HUES48 (cell line): ENCODE results near the gene CHTF8.

Source experiments
- H3K27ac ChIP-seq: one replicate; pipeline ENCODE4 v1.7.0; 2013; ENCODE audit warnings: low read depth, low read length, inconsistent platforms
- H3K27me3 ChIP-seq: 2 replicates; pipeline ENCODE4 v1.6.1; 2013; ENCODE audit warnings: mild to moderate bottlenecking, low read length; ENCODE audit not compliant: control insufficient read depth, insufficient read depth
- H3K36me3 ChIP-seq: 2 replicates; pipeline ENCODE4 v1.6.1; 2013; ENCODE audit warnings: low read length; ENCODE audit not compliant: control insufficient read depth, insufficient read depth
- H3K4me1 ChIP-seq: 2 replicates; pipeline ENCODE4 v1.6.1; 2013; ENCODE audit warnings: mild to moderate bottlenecking, low read length; ENCODE audit not compliant: control insufficient read depth, insufficient read depth
- H3K4me3 ChIP-seq: 2 replicates; pipeline ENCODE4 v1.5.1; 2013; ENCODE audit warnings: mild to moderate bottlenecking, low read depth, low read length
- H3K9ac ChIP-seq: 2 replicates; pipeline ENCODE4 v1.6.1; 2013; ENCODE audit warnings: mild to moderate bottlenecking, low read depth, low read length, moderate library complexity
- H3K9me3 ChIP-seq: 2 replicates; pipeline ENCODE4 v1.6.1; 2013; ENCODE audit warnings: low read length; ENCODE audit not compliant: control insufficient read depth, insufficient read depth

Gene CHTF8

DNA sequence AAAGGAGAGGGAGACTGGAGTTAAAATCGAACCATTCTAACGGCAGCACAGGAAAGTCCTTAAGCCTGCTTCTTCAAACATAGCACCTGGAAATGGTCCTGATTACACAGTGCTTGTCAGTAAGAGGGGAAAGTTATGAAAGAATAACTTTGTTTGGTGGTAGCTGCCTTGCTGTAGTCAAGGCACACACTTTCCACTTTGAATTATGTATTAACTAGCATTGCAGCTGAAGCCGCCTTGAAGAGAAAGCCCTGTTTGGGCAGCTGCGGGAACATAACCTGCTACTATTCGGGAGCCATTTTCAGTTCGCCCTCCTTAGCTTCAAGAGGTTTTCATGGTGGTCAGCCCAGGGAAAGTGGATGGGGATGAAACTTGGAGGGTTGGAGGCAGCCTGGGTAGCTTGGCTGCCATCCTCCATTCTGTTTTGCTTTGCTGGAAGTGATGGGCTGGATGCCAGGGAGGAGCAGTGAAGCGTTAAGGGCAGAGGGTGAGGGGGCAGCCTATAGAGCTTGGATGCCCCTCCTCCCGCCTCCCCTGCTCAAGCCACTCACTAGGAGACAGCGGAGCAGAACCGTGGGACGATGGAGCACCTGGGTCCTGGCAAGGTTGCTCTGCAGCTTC is 32.2 kb downstream of the CHTF8 start:
- Histone ChIP-seq H3K27me3 (0 out of 2 replicates have a peak, but pooled peaks cover 2% of the 10 kb centered on the region), H3K4me1 (peaks cover 34% of the 10 kb centered on the region)

DNA sequence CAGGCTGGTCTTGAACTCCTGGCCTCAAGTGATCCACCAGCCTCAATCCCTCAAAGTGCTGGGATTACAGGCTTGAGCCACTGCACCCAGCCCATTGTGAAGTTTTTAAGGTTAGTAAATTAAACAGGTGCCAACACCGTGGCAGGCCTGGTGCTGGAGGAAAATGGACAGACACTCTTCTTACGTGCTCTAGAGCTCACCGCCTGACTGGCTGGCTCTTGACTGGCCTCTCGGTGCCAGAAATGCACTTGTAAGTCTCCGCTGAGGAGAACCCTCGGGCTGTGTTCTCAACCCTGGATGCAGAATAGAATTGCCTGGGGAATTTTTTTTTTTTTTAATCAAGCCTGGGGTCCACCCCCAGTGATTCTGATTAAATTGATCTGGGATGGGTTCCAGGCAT is 37.2 kb downstream of the CHTF8 start:
- Histone ChIP-seq H3K27ac (no peak overlapping the region), H3K27me3 (no peaks in the 10 kb centered on the region), H3K36me3 (no peaks in the 10 kb centered on the region), H3K4me1 (peaks cover 20% of the 10 kb centered on the region), H3K9me3 (no peaks in the 10 kb centered on the region), H3K9ac (no peak overlapping the region), H3K4me3 (no peak overlapping the region)

More for the DNA sequence above, 32.2 kb downstream of the CHTF8 start:
- no peak overlapping the region for H3K27ac ChIP-seq
- H3K9ac ChIP-seq = no peak overlapping the region
- H3K4me3 ChIP-seq = no peak overlapping the region
- H3K36me3 ChIP-seq = no peaks in the 10 kb centered on the region
- no peaks in the 10 kb centered on the region for H3K9me3 ChIP-seq

DNA sequence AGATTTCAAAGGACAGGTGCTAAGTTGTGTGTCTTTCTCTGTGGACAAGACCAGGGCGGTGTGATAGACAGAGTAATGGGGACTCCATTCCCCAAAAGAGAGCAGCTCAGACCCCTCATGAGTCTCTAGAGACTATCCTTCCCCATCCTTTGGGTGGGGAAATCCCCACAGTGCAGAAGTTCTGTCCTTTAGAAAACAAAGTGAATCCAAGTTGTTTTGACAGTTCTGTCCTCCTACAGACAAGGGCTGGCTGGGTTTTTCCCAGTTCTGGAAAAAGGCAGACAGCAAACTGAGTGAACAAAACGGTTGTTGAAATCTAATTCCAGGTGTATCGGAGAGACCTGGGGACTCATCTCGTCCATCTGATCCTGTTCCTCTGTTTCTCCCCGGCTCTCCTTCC is 37.9 kb downstream of the CHTF8 start:
- H3K9me3 ChIP-seq = no peaks in the 10 kb centered on the region
- H3K36me3 ChIP-seq = no peaks in the 10 kb centered on the region
- no peak overlapping the region for H3K9ac ChIP-seq
- H3K4me3 ChIP-seq = no peak overlapping the region
- peaks cover 20% of the 10 kb centered on the region for H3K4me1 ChIP-seq
- H3K27me3 ChIP-seq = no peaks in the 10 kb centered on the region
- no peak overlapping the region for H3K27ac ChIP-seq

- Histone ChIP-seq H3K9ac (no peak overlapping the region), H3K9me3 (no peaks in the 10 kb centered on the region), H3K27me3 (no peaks in the 10 kb centered on the region), H3K4me3 (no peak overlapping the region), H3K27ac (no peak overlapping the region), H3K4me1 (peaks cover 24% of the 10 kb centered on the region), H3K36me3 (no peaks in the 10 kb centered on the region)
Measured at GRCh38 chr16:69093974-69094373, 38.4 kb downstream of the CHTF8 start.

DNA sequence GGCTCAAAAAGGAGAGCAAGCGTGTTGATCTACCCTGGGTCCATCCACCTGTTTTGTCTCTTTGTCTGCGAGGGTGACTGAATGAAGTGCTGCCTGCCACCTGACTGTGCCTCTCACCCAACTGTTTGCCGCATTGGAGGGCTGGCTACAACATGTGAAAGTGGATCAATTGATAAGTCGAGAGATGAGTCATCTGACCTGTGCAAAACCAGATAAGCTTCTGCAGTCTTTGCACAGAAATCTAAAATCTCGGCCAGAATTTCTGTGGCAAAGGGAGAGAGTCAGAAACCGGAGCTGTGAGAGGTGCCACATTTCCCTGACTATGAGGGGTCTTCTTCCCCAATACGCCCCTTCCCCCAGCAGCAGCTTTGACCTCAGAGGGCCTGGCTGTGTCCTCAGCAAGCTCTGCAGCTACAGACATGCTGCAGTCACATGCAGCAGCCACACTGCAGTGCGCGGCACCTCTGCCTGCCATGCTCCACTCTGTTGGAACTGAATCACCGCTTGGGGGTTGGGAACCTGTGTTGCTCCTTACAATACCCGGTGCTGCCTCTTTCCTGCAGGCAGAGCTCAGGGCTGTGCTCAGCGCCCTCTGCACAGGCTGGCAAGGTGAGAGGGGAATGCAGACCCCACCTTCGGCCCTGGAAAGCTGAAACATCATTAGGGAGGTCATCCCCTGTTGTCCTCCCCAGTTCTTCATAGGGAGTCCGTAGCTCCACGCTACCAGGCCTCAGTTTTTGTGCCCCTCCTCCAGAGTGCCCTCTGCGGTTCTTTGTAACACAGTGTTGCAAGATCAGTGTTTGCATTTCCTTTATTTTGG is 43.1 kb downstream of the CHTF8 start:
- Histone ChIP-seq H3K9me3 (no peaks in the 10 kb centered on the region), H3K4me3 (no peak overlapping the region), H3K4me1 (peaks cover 21% of the 10 kb centered on the region), H3K36me3 (no peaks in the 10 kb centered on the region), H3K27me3 (no peaks in the 10 kb centered on the region), H3K27ac (peak overlapping the region; percentile 26), H3K9ac (no peak overlapping the region)

DNA sequence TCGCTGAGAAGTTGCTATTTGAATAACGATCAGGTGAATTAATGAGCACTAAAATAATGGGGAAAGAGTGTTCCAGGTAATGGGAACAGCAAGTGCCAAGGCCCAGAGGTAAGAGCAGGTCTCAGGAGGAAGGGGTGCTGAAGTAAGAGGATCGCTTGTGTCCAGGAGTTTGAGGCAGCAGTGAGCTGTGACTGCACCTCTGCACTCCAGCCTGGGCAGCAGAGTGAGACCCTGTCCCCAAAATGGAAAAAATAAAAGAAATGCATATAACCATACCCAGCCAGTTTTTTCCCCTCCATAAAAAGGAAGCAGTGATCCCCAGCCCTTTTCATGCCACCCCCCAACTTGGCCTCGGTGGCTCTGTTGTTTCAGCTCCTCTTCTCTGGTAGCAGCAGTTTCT is 43.7 kb downstream of the CHTF8 start:
- no peak overlapping the region for H3K27ac ChIP-seq
- no peaks in the 10 kb centered on the region for H3K36me3 ChIP-seq
- H3K27me3 ChIP-seq = no peaks in the 10 kb centered on the region
- peaks cover 20% of the 10 kb centered on the region for H3K4me1 ChIP-seq
- no peak overlapping the region for H3K4me3 ChIP-seq
- no peaks in the 10 kb centered on the region for H3K9me3 ChIP-seq
- H3K9ac ChIP-seq = no peak overlapping the region

GRCh38 chr16:69087161-69087581 is 45.2 kb downstream of the CHTF8 start:
- Histone ChIP-seq H3K36me3 (no peaks in the 10 kb centered on the region), H3K4me3 (no peak overlapping the region), H3K9me3 (no peaks in the 10 kb centered on the region), H3K27ac (no peak overlapping the region), H3K4me1 (peaks cover 20% of the 10 kb centered on the region), H3K9ac (no peak overlapping the region), H3K27me3 (no peaks in the 10 kb centered on the region)

- H3K36me3 ChIP-seq = no peaks in the 10 kb centered on the region
- no peaks in the 10 kb centered on the region for H3K27me3 ChIP-seq
- H3K4me3 ChIP-seq = no peak overlapping the region
- H3K9ac ChIP-seq = no peak overlapping the region
- no peak overlapping the region for H3K27ac ChIP-seq
- H3K4me1 ChIP-seq = peaks cover 20% of the 10 kb centered on the region
- H3K9me3 ChIP-seq = no peaks in the 10 kb centered on the region
Measured at GRCh38 chr16:69085032-69085695, 47.2 kb downstream of the CHTF8 start.

DNA sequence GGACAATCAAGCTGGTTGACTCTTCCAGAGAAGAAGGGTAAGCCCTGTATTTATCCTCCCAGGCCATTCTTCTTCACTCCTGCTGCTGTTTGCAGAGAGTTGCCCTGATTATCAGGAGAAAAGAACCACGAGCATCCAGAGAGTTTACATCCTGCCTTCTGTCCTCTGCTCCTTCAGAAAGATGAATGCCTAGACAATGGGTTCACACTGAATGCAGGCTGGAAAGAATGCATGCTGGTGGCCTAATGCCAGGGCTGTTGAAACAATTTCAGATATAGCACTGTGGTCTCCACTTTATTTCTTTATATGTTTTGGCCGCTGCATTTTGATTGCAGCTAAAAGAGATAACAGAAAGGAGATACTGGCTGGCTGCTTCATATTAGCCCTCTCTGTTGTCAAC is 48.1 kb downstream of the CHTF8 start:
- Histone ChIP-seq H3K9ac (no peak overlapping the region), H3K4me1 (peaks cover 11% of the 10 kb centered on the region), H3K36me3 (no peaks in the 10 kb centered on the region), H3K27ac (no peak overlapping the region), H3K4me3 (no peak overlapping the region), H3K9me3 (no peaks in the 10 kb centered on the region), H3K27me3 (no peaks in the 10 kb centered on the region)

GRCh38 chr16:69083306-69083941 is 49.0 kb downstream of the CHTF8 start:
- Histone ChIP-seq H3K9ac (no peak overlapping the region), H3K9me3 (no peaks in the 10 kb centered on the region), H3K36me3 (no peaks in the 10 kb centered on the region), H3K27ac (no peak overlapping the region), H3K4me3 (no peak overlapping the region), H3K27me3 (no peaks in the 10 kb centered on the region), H3K4me1 (peaks cover 7% of the 10 kb centered on the region)
